ENCODE data around the gene MMP24.

MMP24 gene

GRCh38 chr20:35290887-35291417 is 64.5 kb downstream of the MMP24 start:
- TF ChIP-seq CTCF (IDR thresholded peaks at IDR 0.05; ENCODE audit: extremely low read depth, missing control alignments): no peak
- DNase-seq (ENCODE audit: low spot score): no peak

- TF ChIP-seq CTCF (IDR thresholded peaks at IDR 0.05; ENCODE audit: extremely low read depth, missing control alignments): no peak
- DNase-seq (ENCODE audit: low spot score): no peak
These were observed 65.4 kb downstream of the MMP24 start, which contains the start of gene FAM83C for GRCh38 chr20:35291654-35292503. Gene FAM83C, minus strand, starts transcription at chr20:35292425. Its CDS starts 121 bp downstream, at chr20:35292304.

- no peak for TF ChIP-seq CTCF (IDR thresholded peaks at IDR 0.05; ENCODE audit: extremely low read depth, missing control alignments)
These were observed 66.2 kb downstream of the MMP24 start for GRCh38 chr20:35292504-35293285.

DNA sequence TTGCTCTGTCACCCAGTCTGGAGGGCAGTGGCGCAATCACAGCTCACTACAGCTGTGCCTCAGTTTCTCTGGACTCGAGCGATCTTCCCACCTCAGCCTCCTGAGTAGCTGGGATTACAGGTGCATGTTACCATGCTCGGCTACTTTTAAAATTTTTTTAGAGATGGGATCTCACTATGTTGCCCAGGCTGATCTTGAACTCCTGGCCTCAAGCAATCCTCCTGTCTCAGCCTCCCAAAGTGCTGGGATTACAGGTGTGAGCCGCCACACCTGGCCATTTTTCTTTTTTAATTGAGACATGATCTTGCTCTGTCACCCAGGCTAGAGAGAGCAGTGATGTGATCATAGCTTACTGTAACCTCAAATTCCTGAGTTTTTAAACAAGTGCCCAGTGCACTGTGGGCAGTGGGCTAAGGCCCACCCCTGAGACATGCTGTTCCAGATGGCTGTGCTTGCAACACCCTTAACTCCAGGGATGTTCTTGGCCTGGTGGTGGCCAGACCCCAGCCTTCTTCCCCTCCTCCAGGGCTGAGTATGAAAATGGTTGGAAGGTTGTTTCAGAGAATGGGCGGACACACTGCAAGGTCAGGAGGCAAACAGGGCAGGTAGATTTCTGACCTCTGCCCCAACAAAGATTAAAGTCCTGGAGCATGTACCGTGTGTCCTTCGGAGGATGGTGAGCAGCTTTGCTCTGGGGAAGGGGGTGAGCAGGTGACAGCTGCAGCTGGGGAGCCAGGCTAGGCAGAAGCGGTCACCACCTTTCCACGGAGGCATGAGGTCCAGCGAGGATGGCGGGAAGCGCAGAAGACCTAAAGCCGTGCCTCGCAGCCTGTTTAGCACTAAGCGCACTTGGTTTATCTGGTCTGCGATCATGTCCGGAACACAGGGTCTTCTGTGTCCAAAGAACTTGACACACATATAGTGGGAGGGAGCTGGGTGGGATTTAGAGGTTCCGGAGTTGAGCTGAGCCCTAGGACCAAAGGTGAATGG is 67.1 kb downstream of the MMP24 start:
- no peak for DNase-seq (ENCODE audit: low spot score)
- no peak for TF ChIP-seq CTCF (IDR thresholded peaks at IDR 0.05; ENCODE audit: extremely low read depth, missing control alignments)

More at GRCh38 chr20:35292504-35293285, 66.2 kb downstream of the MMP24 start:
- no peak for DNase-seq (ENCODE audit: low spot score)

DNA sequence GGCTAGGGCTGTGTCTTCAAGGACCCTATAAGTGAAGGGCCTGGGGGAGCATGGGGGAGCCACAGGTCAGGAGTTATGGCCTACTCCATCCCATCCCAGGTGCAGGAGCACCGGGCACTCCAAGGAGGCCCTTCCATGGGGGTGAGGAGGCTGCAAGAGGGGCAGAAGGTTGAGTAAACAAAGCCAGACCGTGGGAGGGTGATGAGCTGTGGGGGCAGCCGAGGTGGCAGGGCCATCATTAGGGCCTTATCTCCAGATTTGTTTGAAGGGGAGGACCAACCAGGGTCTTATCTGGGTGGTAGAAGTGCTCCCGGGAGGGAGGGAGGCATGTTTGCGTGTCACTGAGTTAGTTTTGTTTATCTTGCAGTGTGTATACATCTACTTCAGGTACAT is 67.8 kb downstream of the MMP24 start:
- no peak for TF ChIP-seq CTCF (IDR thresholded peaks at IDR 0.05; ENCODE audit: extremely low read depth, missing control alignments)
- no peak for DNase-seq (ENCODE audit: low spot score)

GRCh38 chr20:35295058-35295457 is 68.6 kb downstream of the MMP24 start:
- TF ChIP-seq CTCF (IDR thresholded peaks at IDR 0.05; ENCODE audit: extremely low read depth, missing control alignments): no peak
- DNase-seq (ENCODE audit: low spot score): no peak
